Stimulated activated naive CD8-positive, alpha-beta T cell treated with anti-CD3 and anti-CD28 coated beads, Interleukin-15, Interleukin-2, amounts not matched to agents 100 ng/mL and 50 ng/mL, for 24 hours (primary cell): Measurements from ENCODE around the gene SGSH.

Source experiments
- H3K27ac Mint-ChIP-seq: one replicate; pipeline ENCODE4 v1.8.0; 2021; ENCODE audit warnings: mild to moderate bottlenecking, mixed read lengths
- H3K27me3 Mint-ChIP-seq: one replicate; pipeline ENCODE4 v1.8.0; 2021; ENCODE audit warnings: mixed read lengths
- H3K36me3 Mint-ChIP-seq: one replicate; pipeline ENCODE4 v1.8.0; 2021; ENCODE audit warnings: low read depth, mixed read lengths
- H3K4me1 Mint-ChIP-seq: one replicate; pipeline ENCODE4 v1.8.0; 2021; ENCODE audit warnings: low read depth, mixed read lengths
- H3K4me3 Mint-ChIP-seq: one replicate; pipeline ENCODE4 v1.8.0; 2021; ENCODE audit warnings: mild to moderate bottlenecking, mixed read lengths
- H3K9me3 Mint-ChIP-seq: one replicate; pipeline ENCODE4 v1.8.0; 2021; ENCODE audit warnings: mixed read lengths

The SGSH gene

DNA sequence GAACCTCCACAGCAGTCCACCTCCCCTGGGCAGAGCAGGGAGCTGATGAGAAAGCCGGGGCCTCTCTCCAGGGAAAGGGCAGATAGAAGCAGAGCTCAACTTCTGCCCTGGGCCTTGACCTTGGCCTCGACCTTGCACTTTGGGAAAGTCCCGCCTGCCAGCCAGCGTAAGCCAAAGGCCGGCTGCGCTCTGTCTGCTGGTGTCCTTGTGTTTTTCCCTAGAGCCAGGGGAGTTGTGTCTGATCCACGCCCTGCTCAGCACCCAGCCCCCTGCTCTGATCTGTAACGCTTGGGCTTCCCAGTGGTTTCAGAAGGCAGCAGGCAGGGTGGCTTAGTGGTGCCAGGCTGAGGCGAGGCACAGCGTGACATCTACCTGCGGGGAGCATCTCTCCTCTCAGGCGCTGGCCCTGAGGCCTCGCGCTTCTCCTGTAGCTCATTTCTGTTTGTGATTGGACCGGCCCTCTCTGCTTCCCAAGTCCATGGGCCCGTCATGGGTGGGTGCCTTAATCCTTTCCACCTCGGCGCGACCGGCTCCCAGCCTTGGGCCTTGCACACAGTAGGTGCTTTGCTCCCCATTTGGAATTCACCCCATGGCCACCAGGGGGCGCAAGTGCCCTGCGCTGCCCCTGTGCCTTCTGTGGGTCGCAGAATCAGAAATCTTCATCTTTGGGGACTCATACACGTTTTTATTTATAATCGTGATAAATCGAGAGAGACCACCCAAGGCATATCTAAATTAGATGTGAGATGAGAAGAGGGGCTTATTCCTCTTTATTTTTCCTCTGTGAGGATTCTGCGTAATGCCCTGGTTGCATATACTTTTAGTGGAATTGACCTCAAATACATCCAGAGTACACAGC, 24.2 kb downstream of the SGSH start:
- no peak overlapping the region for H3K27ac Mint-ChIP-seq
- H3K4me3 Mint-ChIP-seq = no peak overlapping the region
- no peaks in the 10 kb centered on the region for H3K9me3 Mint-ChIP-seq
- no peaks in the 10 kb centered on the region for H3K36me3 Mint-ChIP-seq
- peaks cover 6% of the 10 kb centered on the region for H3K27me3 Mint-ChIP-seq
- no peaks in the 10 kb centered on the region for H3K4me1 Mint-ChIP-seq

GRCh38 chr17:80195141-80195540, 25.0 kb downstream of the SGSH start:
- Mint-ChIP-seq H3K36me3 (no peaks in the 10 kb centered on the region), H3K27ac (no peak overlapping the region), H3K9me3 (no peaks in the 10 kb centered on the region), H3K4me3 (no peak overlapping the region), H3K4me1 (no peaks in the 10 kb centered on the region), H3K27me3 (peaks cover 8% of the 10 kb centered on the region)

- peaks cover 8% of the 10 kb centered on the region for H3K27me3 Mint-ChIP-seq
- H3K4me3 Mint-ChIP-seq = no peak overlapping the region
- H3K4me1 Mint-ChIP-seq = no peaks in the 10 kb centered on the region
- H3K9me3 Mint-ChIP-seq = no peaks in the 10 kb centered on the region
- no peaks in the 10 kb centered on the region for H3K36me3 Mint-ChIP-seq
- H3K27ac Mint-ChIP-seq = no peak overlapping the region
These were observed 28.1 kb downstream of the SGSH start for GRCh38 chr17:80191865-80192661.

- no peak overlapping the region for H3K4me3 Mint-ChIP-seq
- no peaks in the 10 kb centered on the region for H3K4me1 Mint-ChIP-seq
- H3K27ac Mint-ChIP-seq = no peak overlapping the region
- peaks cover 8% of the 10 kb centered on the region for H3K27me3 Mint-ChIP-seq
- no peaks in the 10 kb centered on the region for H3K36me3 Mint-ChIP-seq
- no peaks in the 10 kb centered on the region for H3K9me3 Mint-ChIP-seq
These were observed 28.9 kb downstream of the SGSH start for GRCh38 chr17:80191192-80191591.

GRCh38 chr17:80190716-80191115, 29.4 kb downstream of the SGSH start:
- Mint-ChIP-seq H3K4me1 (no peaks in the 10 kb centered on the region), H3K27ac (no peak overlapping the region), H3K36me3 (no peaks in the 10 kb centered on the region), H3K27me3 (peaks cover 8% of the 10 kb centered on the region), H3K4me3 (no peak overlapping the region), H3K9me3 (no peaks in the 10 kb centered on the region)

DNA sequence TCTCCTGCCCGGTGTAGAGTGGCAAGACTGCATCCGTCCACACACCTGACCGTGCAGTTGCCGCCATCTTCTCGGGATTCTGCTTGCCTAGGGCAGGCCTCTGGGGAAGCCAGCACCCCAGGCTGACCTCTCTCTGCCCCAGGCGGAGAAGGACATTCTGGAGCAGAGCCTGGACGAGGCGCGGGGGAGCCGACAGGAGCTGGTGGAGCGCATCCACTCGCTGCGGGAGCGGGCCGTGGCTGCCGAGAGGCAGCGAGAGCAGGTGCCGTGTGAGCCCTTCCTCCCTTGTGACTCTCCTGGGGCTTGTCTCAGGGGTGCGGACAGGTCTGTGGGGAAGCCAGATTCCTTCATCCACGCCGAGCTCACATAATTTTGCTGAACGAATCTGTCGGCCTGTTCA, 30.5 kb downstream of the SGSH start:
- no peak overlapping the region for H3K4me3 Mint-ChIP-seq
- no peak overlapping the region for H3K27ac Mint-ChIP-seq
- no peaks in the 10 kb centered on the region for H3K9me3 Mint-ChIP-seq
- H3K27me3 Mint-ChIP-seq = peaks cover 8% of the 10 kb centered on the region
- H3K4me1 Mint-ChIP-seq = no peaks in the 10 kb centered on the region
- H3K36me3 Mint-ChIP-seq = no peaks in the 10 kb centered on the region

- no peaks in the 10 kb centered on the region for H3K36me3 Mint-ChIP-seq
- H3K9me3 Mint-ChIP-seq = no peaks in the 10 kb centered on the region
- peaks cover 8% of the 10 kb centered on the region for H3K27me3 Mint-ChIP-seq
- H3K4me1 Mint-ChIP-seq = no peaks in the 10 kb centered on the region
- no peak overlapping the region for H3K4me3 Mint-ChIP-seq
- H3K27ac Mint-ChIP-seq = no peak overlapping the region
These were observed 32.6 kb downstream of the SGSH start for GRCh38 chr17:80187515-80187941.

DNA sequence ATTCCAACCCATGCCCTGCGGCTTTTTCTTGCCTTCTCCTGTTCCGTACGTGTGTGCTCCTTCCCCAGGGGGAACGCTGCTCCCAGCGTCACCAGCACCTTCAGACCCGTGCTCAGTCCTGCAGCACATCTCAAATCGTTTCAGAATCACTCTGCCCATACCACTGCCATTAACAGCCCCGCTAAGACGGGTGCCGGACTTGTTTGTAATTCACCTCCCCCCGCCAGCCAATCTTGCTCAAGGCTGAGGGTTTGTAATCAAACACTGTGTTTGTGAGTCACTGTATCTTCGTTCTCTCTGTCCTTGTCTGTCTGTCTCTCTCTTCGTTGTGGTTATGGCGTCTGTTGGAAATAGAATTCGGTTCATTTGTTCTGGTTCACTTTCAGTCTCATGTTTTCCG, 33.0 kb downstream of the SGSH start:
- Mint-ChIP-seq H3K36me3 (no peaks in the 10 kb centered on the region), H3K4me3 (no peak overlapping the region), H3K9me3 (no peaks in the 10 kb centered on the region), H3K27me3 (peaks cover 6% of the 10 kb centered on the region), H3K4me1 (no peaks in the 10 kb centered on the region), H3K27ac (no peak overlapping the region)

- Mint-ChIP-seq H3K4me3 (no peak overlapping the region), H3K4me1 (no peaks in the 10 kb centered on the region), H3K36me3 (no peaks in the 10 kb centered on the region), H3K9me3 (no peaks in the 10 kb centered on the region), H3K27ac (no peak overlapping the region), H3K27me3 (peaks cover 2% of the 10 kb centered on the region)
These were observed 34.2 kb downstream of the SGSH start for GRCh38 chr17:80185968-80186367.

GRCh38 chr17:80184423-80184714, 35.8 kb downstream of the SGSH start:
- Mint-ChIP-seq H3K4me3 (no peak overlapping the region), H3K27me3 (no peaks in the 10 kb centered on the region), H3K9me3 (no peaks in the 10 kb centered on the region), H3K27ac (no peak overlapping the region), H3K4me1 (no peaks in the 10 kb centered on the region), H3K36me3 (no peaks in the 10 kb centered on the region)

DNA sequence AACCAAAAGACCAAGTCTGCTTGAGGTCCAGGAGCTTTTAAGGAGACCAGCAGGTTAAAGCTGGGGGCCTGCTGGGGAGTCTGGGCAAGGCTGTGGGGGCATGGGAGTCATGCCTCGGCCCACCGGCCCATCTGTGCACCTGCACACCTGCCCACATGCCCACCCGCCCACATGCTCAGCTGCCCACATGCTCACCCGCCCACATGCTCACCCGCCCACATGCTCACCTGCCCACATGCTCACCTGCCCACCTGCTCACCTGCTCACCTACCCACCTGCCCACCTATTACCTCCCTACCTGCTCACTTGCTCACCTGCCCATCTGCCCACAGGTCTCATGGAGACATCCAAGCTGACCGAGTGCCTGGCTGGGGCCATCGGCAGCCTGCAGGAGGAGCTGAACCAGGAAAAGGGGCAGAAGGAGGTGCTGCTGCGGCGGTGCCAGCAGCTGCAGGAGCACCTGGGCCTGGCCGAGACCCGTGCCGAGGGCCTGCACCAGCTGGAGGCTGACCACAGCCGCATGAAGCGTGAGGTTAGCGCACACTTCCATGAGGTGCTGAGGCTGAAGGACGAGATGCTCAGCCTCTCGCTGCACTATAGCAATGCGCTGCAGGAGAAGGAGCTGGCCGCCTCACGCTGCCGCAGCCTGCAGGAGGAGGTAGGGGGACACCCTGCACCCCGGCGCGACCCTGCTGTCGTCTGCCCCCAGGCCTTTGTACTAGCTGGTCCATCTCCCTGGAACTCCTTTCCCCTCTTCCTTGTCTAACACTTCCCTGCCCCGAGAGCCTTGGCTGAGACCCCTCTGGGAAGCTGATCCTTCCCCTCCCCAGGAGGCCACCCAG, 36.3 kb downstream of the SGSH start:
- no peaks in the 10 kb centered on the region for H3K4me1 Mint-ChIP-seq
- no peaks in the 10 kb centered on the region for H3K27me3 Mint-ChIP-seq
- H3K9me3 Mint-ChIP-seq = no peaks in the 10 kb centered on the region
- no peak overlapping the region for H3K27ac Mint-ChIP-seq
- H3K4me3 Mint-ChIP-seq = no peak overlapping the region
- H3K36me3 Mint-ChIP-seq = no peaks in the 10 kb centered on the region

GRCh38 chr17:80182845-80183223, 37.3 kb downstream of the SGSH start:
- Mint-ChIP-seq H3K9me3 (no peaks in the 10 kb centered on the region), H3K27me3 (no peaks in the 10 kb centered on the region), H3K27ac (no peak overlapping the region), H3K36me3 (no peaks in the 10 kb centered on the region), H3K4me3 (no peak overlapping the region), H3K4me1 (no peaks in the 10 kb centered on the region)

DNA sequence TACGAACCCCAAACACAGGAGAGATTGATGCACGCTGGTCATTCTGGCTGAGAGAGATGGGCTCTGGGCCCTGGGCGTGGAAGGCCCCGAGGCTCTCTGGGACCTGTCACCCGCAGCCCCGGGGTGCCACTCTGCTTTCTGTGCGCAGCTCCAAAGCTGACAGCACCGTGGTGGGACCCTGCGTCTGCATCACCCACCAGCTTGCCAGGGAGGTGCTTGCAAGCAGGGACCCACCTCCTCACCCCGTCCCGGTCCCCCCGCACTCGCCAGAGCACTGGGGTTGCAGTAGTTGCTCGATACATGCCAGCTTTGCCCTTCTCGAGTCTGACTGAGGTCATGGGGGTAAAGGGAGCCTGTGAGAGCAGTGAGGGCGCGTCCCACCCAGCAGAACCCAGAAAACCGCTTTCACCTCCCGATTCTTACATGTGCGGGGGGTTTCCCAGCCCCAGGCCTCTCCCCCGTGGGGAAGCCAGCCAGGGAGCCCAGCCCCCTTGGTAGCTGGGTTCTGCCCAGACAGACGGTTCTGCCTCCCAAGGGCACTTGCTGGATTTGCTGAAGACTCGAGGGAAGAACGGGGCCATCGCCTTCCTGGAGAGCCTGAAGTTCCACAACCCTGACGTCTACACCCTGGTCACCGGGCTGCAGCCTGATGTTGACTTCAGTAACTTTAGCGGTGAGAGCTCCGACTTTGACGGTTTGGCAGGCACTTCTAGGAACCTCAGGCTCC, 37.9 kb downstream of the SGSH start:
- Mint-ChIP-seq H3K36me3 (no peaks in the 10 kb centered on the region), H3K9me3 (no peaks in the 10 kb centered on the region), H3K4me1 (no peaks in the 10 kb centered on the region), H3K27me3 (no peaks in the 10 kb centered on the region), H3K4me3 (no peak overlapping the region), H3K27ac (no peak overlapping the region)

GRCh38 chr17:80181431-80181830, 38.7 kb downstream of the SGSH start:
- H3K4me3 Mint-ChIP-seq = no peak overlapping the region
- no peaks in the 10 kb centered on the region for H3K9me3 Mint-ChIP-seq
- no peaks in the 10 kb centered on the region for H3K27me3 Mint-ChIP-seq
- no peak overlapping the region for H3K27ac Mint-ChIP-seq
- H3K4me1 Mint-ChIP-seq = no peaks in the 10 kb centered on the region
- no peaks in the 10 kb centered on the region for H3K36me3 Mint-ChIP-seq
